HepG2 (cell line): ENCODE measurements around the gene IDNK. TPM values are rescaled to one million over a fixed set of nuclear protein-coding genes. Genes with fewer than 3 reads are reported as not detected.

Source experiments
- CEBPB ChIP-seq: IDR thresholded peaks from 2 replicates; pipeline ENCODE4 v1.6.1; 2011; ENCODE audit warnings: low read depth, low read length, improper control_type of control experiment, borderline replicate concordance
- CEBPG ChIP-seq: IDR thresholded peaks from 2 replicates; pipeline ENCODE4 v1.6.1; 2016
- DBP ChIP-seq: sonication (generic); formaldehyde crosslinking; IDR thresholded peaks from 2 replicates; pipeline ENCODE4 v1.4.0; 2020; ENCODE audit warnings: missing genetic modification reagents; ENCODE audit errors: not compliant biosample characterization
- FOXA3 ChIP-seq: IDR thresholded peaks from 2 replicates; pipeline ENCODE4 v1.6.1; 2016; ENCODE audit warnings: missing genetic modification reagents, missing compliant biosample characterization
- FOXP4 ChIP-seq: sonication (generic); formaldehyde crosslinking; IDR thresholded peaks from 2 replicates; pipeline ENCODE4 v1.4.0; 2020; ENCODE audit warnings: missing genetic modification reagents
- HNF1A ChIP-seq, 2 experiments: sonication (generic) in 1 of 2; formaldehyde crosslinking in 1 of 2; IDR thresholded peaks; 2 replicates each; pipeline versions ENCODE4 v1.4.0 to v1.6.1; 2016 to 2020; ENCODE audit warnings: borderline replicate concordance in 1 of 2, low read depth in 1 of 2, mild to moderate bottlenecking in 1 of 2, missing genetic modification reagents in 1 of 2
- HOXA3 ChIP-seq: sonication (generic); formaldehyde crosslinking; IDR thresholded peaks from 2 replicates; pipeline ENCODE4 v1.5.0; 2020; ENCODE audit warnings: missing genetic modification reagents
- NCOR1 ChIP-seq: fragments of 200-600 bp; sonication (generic); IDR thresholded peaks from 2 replicates; pipeline ENCODE4 v1.7.0; 2017; ENCODE audit warnings: antibody characterized with exemption, low read length, borderline replicate concordance
- SAFB2 ChIP-seq: sonication (generic); formaldehyde crosslinking; IDR thresholded peaks from 2 replicates; pipeline ENCODE4 v1.5.1; 2020; ENCODE audit warnings: missing genetic modification reagents, low read depth, mild to moderate bottlenecking, borderline replicate concordance
- SIN3A ChIP-seq: IDR thresholded peaks from 2 replicates; pipeline ENCODE4 v1.6.1; 2011; ENCODE audit warnings: low read depth, mild to moderate bottlenecking, control low read depth, low read length, borderline replicate concordance
- SMARCE1 ChIP-seq: fragments of 450-650 bp; IDR thresholded peaks from 2 replicates; pipeline ENCODE4 v1.6.1; 2017; ENCODE audit warnings: borderline replicate concordance
- SNAPC5 ChIP-seq: sonication (generic); formaldehyde crosslinking; IDR thresholded peaks from 2 replicates; pipeline ENCODE4 v1.8.1; 2023; ENCODE audit warnings: mild to moderate bottlenecking, missing genetic modification reagents, borderline replicate concordance
- TOE1 ChIP-seq: sonication (generic); formaldehyde crosslinking; IDR thresholded peaks from 2 replicates; pipeline ENCODE4 v1.4.0; 2020; ENCODE audit warnings: mild to moderate bottlenecking, missing genetic modification reagents
- ZIK1 ChIP-seq: sonication (generic); formaldehyde crosslinking; IDR thresholded peaks from 2 replicates; pipeline ENCODE4 v1.5.0; 2020; ENCODE audit warnings: mild to moderate bottlenecking, low read depth, missing genetic modification reagents, borderline replicate concordance
- ZNF160 ChIP-seq: sonication (generic); formaldehyde crosslinking; IDR thresholded peaks from 2 replicates; pipeline ENCODE4 v1.8.0; 2022; ENCODE audit warnings: mild to moderate bottlenecking, inconsistent platforms, missing genetic modification reagents
- ZNF547 ChIP-seq: sonication (generic); formaldehyde crosslinking; IDR thresholded peaks from 2 replicates; pipeline ENCODE4 v1.5.1; 2020; ENCODE audit warnings: mild to moderate bottlenecking, missing genetic modification reagents
- ZNF570 ChIP-seq: sonication (generic); formaldehyde crosslinking; IDR thresholded peaks from 2 replicates; pipeline ENCODE4 v1.4.0; 2020; ENCODE audit warnings: mild to moderate bottlenecking, missing genetic modification reagents, borderline replicate concordance
- ZNF597 ChIP-seq: sonication (generic); formaldehyde crosslinking; IDR thresholded peaks from 2 replicates; pipeline ENCODE4 v1.5.0; 2020; ENCODE audit warnings: missing genetic modification reagents
- polyA plus RNA-seq, 8 experiments: library from polyadenylated mRNA; depleted of rRNA in 3 of 8; stranded (reverse) in 7 of 8; unstranded in 1 of 8; fragments of >200 nt; fragmentation: Illumina TruSeq in 4 of 8; extraction: Trizol in 4 of 8; gene quantifications; 2 replicates each; pipeline versions ENCODE4 v1.2.1 to v1.2.3, GENCODE V29; 2011 to 2016; ENCODE audit warnings: low read depth in 4 of 8, missing spikeins in 1 of 8, mixed read lengths in 1 of 8; ENCODE audit not compliant: insufficient read depth in 1 of 8
- total RNA-seq, 5 experiments: library from RNA; depleted of rRNA; stranded (reverse); fragments of >200 nt; fragmentation: Illumina TruSeq; extraction: Trizol; gene quantifications; 2 replicates each; pipeline ENCODE4 v1.2.3, GENCODE V29; 2016; ENCODE audit warnings: low read depth in 1 of 5

The IDNK gene
- total and polyA plus RNA-seq, 2 of the 13 experiments (the other 11 are each of a cell fraction or from before 2014, with no cell fraction given): 3.1 to 4.8 TPM

GRCh38 chr9:83629433-83630104 lies 6.6 kb downstream of the IDNK start (continued):
- peak; percentile 60; the same call in 1 of the 2 replicates for TF ChIP-seq HNF1A (IDR thresholded peaks at IDR 0.05; ENCODE audit: low read depth)
- peak; percentile 68; the same call in 1 of the 2 replicates for TF ChIP-seq HNF1A (CRISPR knock-in tag; IDR thresholded peaks at IDR 0.05; ENCODE audit: borderline replicate concordance)
- TF ChIP-seq FOXA3 (CRISPR knock-in tag): peak; percentile 75
- TF ChIP-seq SMARCE1: no peak
- TF ChIP-seq ZNF570 (CRISPR knock-in tag): no peak
- TF ChIP-seq NCOR1: peak; percentile 96
- TF ChIP-seq CEBPG (CRISPR knock-in tag): no peak; the same call in 1 of the 2 replicates
- TF ChIP-seq DBP (CRISPR knock-in tag): no peak
- peak; percentile 65; the same call in 1 of the 2 replicates for TF ChIP-seq HOXA3
- no peak; the same call in 1 of the 2 replicates for TF ChIP-seq ZIK1 (CRISPR knock-in tag)
- TF ChIP-seq SNAPC5 (CRISPR knock-in tag): no peak
- TF ChIP-seq CEBPB: no peak
- no peak for TF ChIP-seq ZNF547
- TF ChIP-seq TOE1 (CRISPR knock-in tag): no peak
- TF ChIP-seq SAFB2: no peak
- TF ChIP-seq ZNF160 (CRISPR knock-in tag): 0 out of 2 replicates have a peak, but pooled peaks have one; percentile 59
- TF ChIP-seq ZNF597 (CRISPR knock-in tag): no peak
- peak; percentile 82 for TF ChIP-seq FOXP4
- no peak for TF ChIP-seq SIN3A
